Hepatic stellate cell (primary cell): ENCODE measurements around the gene WDTC1.
"Not testable (repeated sequence)": the region's sequence is repeated elsewhere in the genome, so short reads cannot be mapped to it uniquely, and the experiment has no call there.

Experiments
- DNase-seq: peaks from one replicate; pipeline ENCODE4 v3.0.0; 2011; ENCODE audit warnings: low spot score

WDTC1 gene, protein sequence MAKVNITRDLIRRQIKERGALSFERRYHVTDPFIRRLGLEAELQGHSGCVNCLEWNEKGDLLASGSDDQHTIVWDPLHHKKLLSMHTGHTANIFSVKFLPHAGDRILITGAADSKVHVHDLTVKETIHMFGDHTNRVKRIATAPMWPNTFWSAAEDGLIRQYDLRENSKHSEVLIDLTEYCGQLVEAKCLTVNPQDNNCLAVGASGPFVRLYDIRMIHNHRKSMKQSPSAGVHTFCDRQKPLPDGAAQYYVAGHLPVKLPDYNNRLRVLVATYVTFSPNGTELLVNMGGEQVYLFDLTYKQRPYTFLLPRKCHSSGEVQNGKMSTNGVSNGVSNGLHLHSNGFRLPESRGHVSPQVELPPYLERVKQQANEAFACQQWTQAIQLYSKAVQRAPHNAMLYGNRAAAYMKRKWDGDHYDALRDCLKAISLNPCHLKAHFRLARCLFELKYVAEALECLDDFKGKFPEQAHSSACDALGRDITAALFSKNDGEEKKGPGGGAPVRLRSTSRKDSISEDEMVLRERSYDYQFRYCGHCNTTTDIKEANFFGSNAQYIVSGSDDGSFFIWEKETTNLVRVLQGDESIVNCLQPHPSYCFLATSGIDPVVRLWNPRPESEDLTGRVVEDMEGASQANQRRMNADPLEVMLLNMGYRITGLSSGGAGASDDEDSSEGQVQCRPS

DNA sequence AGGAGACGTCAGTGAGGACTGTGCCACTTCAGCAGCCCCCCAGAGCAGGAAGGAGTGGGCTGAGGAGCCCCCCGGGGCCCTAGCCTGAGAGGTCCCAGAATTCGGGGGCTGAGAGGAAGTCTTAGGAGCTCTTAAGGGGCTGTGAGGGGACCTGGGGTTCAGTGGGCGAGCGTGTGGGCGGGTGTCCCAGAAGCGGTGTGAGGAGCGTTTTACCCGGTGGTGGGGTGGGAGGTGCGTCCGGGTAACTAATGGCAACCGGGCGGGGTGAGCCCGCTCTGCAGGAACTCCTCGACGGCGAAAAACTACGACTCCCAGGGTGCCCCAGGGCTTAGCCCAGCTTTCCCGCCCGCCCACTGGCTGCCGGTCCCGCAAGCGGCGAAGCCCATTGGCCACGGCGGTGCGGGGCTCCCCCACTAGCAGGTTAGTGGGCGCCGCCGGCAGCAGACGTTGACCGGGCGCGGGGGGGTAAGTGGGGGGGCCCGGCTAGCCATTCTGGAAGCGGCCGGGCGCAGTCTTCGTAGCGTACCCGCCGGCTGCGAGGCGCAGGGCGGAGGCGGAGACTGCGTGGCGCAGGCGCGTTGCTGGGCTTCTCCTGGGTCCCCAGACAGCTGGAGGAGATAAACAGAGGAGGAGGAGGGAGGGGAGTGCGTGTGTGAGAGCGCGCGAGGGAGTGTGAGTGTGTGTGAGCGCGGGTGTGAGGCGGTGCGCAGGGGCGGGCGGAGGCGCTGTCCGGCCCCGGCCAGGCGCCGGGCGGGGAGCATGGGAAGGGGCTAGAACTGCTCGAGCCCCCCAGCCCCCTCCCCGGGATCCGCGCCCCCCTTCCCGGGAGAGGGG lies at the start of gene WDTC1:
Gene WDTC1, plus strand, starts transcription at position 584 of the 834 bp plus-strand sequence. CDS start 26,423 bp downstream, outside the sequence.
- DNase-seq, result peak; percentile 97

DNA sequence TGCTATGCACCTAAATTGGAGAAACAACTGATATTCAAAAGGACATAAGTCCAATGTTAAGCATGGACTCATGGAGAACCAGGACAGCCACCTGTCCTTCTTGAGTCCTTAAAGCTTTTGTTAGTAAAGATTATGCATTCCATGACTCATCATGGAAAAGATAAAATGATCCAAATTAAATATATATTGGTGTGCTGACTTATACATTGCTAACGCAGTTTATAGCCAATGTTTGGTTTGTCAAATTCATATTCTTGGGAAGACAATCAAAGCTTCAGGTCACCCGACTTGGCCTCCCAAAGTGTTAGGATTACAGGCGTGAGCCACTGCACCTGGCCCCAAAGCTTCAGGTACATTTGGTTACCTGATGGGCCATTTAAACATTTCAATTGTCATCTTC lies 49.8 kb upstream of the WDTC1 start:
- DNase-seq, result not testable (repeated sequence)

DNA sequence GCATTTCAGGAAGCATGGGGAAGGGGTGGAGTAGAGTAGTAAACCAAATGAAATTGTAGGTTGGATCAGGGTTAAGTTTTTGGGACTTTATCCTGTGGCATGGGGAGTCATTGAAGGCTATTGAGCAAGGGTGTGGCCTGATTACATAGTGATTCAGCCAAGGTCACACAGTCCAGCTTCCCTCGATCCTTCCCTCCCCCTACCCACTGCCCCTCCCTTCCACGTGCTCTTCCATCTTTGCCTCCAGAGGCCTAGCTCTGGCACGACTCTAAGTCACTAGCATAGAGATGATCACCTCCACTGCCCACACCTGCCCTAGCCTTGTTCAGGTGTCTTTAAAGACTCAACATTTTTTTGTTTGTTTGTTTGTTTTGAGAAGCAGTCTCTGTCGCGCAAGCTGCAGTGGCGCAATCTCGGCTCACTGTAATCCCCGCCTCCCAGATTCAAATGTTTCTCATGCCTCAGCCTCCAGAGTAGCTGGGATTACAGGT lies 42.3 kb upstream of the WDTC1 start:
- DNase-seq, result no peak

DNA sequence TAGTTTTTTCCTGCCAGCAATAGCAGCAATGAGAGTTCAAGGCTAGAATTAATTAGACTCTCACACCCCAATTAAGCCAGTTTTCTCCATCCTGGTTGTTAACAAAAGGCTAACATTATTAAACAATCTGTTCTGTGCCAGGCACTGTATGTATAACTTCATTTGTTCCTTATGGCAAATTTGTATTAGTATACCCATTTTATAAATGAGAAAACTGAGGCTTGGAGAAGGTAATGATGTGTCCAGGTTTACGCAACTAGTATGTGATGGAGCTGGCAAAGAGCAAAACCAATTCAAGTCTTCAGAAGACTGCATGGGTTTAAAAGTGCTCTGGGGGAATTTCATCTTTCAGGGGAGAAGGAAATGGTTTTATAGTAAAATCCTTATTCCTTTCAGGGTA lies 41.2 kb upstream of the WDTC1 start:
- no peak for DNase-seq

DNA sequence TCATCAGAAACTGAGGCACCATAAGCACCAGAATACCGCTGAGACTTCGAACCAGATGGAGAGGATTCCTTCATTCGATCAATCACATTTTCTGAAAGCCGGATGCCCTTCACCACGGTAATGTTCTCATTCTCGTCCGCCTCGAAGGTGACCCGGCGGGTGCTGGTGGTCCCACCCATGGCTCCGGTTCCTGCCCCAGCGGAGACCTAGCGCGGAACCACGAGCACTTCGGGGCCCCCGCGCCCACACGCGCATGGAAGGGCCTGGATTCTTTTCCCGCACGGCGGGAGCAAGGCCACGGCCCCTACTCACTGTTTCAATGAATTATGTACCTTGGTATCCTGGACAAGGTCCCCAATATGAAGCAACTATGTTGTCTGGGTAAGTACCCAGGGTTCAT lies 33.1 kb upstream of the WDTC1 start:
- no peak for DNase-seq

DNA sequence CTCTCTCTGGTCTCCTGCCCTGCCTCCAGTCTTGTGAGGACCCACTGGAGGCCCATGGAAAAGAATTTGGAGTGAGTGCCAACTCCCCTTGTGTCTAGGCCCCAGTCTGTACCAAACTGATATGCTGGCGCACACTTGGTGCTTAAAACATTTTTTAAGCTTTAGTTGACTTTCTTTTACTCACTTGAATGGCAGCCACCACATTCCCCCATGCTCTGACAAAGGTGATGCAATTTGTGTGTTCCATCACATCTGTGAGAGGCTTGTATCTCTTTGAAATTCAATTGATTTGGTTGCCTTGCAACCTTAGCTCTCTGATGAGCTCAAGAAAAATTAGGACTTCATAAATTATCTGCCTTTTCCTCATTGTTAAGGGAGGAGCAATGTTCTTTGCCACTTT lies 30.5 kb upstream of the WDTC1 start:
- no peak for DNase-seq

DNA sequence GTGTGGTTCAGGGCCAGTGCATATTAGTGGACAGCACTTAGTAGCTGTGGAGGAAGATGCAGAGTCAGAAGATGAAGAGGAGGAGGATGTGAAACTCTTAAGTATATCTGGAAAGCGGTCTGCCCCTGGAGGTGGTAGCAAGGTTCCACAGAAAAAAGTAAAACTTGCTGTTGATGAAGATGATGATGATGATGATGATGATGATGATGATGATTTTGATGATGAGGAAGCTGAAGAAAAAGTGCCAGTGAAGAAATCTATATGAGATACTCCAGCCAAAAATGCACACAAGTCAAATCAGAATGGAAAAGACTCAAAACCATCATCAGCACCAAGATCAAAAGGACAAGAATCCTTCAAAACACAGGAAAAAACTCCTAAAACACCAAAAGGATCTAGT lies 27.2 kb upstream of the WDTC1 start:
- not testable (repeated sequence) for DNase-seq

DNA sequence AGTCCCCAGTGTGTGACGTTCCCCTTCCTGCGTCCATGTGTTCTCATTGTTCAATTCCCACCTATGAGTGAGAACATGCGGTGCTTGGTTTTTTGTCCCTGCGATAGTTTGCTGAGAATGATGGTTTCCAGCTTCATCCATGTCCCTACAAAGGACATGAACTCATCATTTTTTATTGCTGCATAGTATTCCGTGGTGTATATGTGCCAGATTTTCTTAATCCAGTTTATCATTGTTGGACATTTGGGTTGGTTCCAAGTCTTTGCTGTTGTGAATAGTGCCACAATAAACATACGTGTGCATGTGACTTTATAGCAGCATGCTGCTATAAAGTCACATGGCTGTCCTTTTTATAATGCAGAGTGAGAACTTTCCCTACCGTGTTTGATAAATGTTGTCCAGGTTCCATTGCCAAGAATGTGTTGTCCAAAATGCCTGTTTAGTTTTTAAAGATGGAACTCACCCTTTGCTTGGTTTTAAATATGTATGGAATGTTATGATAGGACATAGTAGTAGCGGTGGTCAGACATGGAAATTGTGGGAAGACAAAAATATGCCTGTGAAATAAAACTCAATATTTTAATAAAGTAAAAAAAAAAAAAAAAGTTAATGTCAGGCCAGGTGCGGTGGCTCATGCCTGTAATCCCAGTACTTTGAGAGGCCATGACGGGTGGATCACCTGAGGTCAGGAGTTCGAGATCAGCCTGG lies 26.1 kb upstream of the WDTC1 start:
- DNase-seq, result not testable (repeated sequence)

DNA sequence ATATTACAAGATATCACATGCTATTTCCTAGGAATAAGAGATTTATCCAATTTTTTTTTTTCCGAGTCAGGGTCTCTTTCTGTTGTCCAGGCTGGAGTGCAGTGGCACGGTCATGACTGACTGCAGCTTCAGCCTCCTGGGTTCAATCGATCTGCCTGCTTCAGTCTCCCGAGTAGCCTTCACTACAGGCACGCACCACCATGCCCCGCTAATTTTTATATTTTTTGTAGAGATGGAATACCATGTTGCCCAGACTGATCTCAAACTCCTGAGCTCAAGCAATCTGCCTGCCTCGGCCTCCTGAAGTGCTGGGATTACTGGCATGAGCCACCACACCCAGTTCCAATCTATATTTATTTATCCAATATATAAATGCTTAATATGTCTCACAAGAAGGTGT lies 18.0 kb upstream of the WDTC1 start:
- no peak for DNase-seq

DNA sequence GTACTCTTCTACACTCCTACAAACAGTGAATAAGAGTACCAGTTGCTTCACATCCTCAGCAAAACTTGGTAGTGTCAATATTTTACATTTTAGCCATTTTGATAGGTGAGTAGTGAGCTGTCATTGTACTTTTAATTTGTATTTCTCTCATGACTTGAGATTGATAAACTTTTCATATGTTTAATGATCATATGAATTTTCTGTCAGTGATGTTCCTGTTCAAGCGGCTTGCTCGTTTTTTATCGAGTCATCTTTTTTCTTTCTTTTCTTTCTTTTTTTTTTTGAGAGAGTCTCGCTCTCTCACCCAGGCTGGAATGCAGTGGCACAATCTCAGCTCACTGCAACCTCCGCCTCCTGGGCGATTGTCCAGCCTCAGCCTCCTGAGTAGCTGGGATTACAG lies 17.0 kb upstream of the WDTC1 start:
- no peak for DNase-seq

DNA sequence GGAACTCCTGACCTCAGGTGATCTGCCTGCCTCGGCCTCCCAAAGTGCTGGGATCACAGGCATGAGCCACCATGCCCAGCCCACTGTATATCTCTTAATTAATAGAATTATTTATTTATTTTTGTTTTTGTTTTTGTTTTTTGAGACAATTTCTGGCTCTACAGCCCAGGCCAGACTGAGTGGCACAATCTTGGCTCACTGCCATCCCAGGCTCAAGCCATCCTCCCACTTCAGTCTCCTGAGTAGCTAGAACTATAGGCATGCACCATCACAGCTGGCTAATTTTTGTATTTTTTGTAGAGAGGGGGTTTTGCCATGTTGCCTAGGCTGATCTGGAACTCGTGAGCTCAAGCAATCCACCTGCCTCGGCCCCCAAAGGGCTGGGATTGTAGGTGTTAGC lies 15.7 kb upstream of the WDTC1 start:
- no peak for DNase-seq

DNA sequence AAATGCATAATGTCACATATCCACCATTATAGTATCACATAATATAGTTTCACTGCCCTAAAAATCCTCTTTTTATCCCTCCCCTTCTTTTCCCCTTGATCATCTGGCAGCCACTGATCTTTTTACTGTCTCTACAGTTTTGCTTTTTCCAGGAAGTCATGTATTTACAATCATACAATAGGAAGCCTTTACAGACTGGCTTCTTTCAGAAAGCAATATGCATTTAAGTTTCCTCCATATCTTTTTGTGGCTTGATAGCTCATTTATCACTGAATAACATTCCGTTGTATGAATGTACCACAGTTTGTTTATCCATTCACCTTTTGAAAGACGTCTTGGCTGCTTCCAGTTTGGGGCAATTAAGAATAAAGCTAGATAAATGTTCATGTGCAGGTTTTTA lies 14.3 kb upstream of the WDTC1 start:
- no peak for DNase-seq

DNA sequence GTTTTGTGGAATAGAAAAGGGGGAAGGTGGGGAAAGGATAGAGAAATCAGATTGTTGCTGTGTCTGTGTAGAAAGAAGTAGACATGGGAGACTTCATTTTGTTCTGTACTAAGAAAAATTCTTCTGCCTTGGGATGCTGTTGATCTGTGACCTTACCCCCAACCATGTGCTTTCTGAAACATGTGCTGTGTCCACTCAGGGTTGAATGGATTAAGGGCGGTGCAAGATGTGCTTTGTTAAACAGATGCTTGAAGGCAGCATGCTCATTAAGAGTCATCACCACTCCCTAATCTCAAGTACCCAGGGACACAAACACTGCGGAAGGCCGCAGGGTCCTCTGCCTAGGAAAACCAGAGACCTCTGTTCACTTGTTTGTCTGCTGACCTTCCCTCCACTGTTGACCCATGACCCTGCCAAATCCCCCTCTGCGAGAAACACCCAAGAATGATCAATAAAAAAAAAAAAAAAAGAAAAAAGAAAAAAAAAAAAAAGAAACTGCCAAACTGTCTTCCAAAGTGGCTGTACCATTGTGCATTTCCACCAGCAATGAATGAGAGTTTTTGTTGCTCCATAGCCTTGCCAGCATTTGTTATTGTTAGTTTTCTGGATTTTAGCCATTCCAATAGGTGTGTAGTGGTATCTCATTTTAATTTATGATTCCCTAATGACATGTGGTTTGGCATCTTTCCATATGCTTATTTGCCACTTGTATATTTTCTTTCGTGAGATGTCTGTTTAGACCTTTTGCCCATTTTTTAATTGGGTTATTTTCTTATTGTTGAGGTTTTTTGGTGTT lies 13.5 kb upstream of the WDTC1 start:
- DNase-seq, result not testable (repeated sequence)

DNA sequence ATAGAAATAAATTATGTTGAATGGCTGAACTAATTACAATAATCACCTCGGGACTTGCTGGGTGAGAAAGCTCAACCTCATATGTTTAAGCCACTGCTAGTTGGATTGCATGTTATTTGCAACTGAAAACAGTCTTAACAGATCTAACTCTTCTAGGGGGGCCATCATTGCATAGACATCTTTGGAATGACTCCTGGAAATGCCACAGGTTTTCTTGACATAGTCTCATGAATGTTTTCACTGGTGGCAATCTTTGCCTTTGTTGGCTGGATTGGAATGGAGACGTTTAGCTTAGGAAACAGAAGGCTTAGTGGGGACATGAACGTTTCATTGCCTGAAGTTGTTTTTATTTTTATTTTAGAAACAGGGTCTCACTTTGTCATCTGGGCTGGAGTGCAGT lies 8.8 kb upstream of the WDTC1 start:
- no peak for DNase-seq

DNA sequence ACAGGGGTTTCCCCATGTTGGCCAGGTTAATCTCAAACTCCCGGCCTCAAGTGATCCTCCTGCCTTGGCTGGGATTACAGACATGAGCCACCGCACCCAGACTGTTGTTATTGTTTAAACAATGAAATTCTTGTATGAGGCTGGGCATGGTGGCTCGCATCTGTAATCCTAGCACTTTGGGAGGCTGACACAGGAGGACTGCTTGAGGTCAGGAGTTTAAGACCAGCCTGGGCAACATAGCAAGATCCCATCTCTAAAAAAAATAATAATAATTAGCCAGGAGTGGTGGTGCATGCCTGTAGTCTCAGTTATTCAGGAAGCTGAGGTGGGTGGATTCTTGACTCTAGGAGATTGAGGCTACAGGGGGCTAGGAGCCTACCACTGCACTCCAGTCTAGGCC lies 6.7 kb upstream of the WDTC1 start:
- no peak for DNase-seq

DNA sequence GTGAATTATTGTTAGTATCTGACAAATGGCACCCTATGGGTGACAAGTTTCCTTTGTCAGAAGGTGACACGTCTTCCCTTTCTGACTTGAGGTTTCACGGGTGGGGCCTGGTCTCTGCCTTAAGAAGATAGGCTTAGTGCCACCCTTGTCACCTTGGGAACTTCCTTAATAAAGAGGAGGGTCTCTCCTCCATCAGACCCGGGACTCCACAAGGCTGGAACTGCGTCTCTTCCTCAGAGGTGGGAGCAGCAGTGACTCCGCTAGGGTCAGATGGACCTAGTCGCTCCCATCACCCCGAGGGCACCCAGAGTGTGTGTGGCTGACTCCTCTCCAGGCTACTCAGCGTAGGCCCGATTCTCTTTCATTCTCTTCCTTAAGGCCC lies 774 bp upstream of the WDTC1 start:
- no peak for DNase-seq

DNA sequence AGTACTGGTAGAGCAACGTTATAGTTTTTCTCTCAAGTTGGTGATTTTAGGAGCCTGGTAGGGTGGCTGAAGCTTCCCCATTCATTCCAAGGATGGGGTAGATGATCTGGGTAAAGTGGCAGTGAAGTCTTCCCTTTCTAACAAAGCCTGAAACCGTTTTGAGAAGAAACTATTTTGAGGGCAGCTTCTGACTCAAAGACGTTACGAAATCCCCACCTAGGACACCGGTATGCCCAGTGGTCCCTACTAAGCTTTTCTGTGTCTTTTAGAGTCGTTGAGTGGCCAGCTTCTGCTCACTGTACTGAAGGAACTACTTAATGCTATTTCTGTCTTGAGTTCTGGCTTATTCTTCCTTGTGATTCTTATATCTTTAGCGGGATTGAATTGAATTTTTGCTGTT lies 1.4 kb downstream of the WDTC1 start:
- peak; percentile 11 for DNase-seq

DNA sequence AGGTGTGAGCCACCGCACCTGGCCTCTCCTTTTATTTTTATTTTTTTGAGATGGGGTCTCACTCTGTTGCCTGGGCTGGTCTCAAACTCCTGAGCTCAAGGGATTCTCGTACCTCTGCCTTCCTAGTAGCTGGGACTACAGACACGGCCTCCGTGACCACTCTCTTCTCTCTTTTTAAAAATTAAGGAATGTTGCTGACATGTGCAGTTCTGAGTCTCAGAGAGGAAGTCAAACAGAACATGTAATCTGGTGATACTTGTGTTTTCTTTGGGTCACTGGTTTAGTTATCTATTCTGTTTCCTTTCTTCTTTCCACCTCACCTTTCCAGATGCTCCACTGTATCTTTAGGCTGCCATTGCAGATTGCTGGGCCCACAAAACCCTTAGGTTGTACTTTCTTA lies 2.7 kb downstream of the WDTC1 start:
- no peak for DNase-seq

DNA sequence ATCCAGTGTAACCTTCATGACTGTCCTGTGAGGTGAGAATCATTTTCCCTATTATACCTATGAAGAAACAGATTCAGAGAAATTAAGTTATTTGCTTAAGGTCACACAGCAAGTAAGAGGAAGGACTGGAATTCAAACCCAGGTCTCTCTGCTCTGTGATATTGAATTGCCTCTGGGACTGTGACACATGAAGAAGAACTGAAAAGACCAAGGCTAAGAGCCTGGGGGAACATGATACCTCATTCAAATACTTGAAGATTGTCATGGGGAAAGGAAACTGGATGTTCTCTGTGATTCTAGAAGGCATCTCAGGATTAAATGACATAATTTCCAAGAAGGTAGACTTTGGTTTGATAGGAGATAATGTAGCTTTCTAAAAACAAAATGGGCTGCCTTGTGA lies 3.6 kb downstream of the WDTC1 start:
- DNase-seq, result no peak

DNA sequence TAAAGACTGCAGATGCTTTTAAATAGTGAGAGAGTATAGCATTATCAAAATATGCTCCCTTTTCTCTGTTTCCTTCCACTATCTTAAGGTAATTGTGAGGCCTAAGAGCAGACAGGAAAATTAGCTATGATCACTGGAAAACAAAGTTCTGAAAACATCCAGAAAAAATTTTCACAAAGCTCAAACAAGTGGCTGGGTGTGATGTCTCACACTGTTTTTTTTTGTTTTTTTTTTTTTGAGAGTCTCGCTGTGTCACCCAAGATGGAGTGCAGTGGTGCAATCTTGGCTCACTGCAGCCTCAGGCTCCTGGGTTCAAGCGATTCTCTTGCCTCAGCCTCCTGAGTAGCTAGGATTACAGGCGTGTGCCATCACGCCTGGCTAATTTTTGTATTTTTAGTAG lies 7.2 kb downstream of the WDTC1 start:
- no peak for DNase-seq

DNA sequence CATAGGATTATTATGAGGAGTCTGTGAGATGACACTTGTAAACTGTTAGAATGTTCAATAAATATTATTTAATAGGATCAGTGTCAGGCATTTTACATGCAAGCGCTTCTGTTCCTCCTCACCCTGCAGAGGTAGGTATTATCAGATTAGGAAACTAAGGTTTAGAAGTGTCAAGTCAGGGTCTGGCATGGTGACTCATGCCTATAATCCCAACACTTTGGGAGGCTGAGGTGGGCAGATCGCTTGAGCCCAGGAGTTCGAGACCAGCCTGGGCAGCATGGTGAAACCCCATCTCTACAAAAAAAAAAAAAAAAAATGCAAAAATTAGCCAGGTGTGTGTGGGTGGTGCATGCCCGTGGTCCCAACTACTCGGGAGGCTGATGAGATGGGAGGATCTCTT lies 9.2 kb downstream of the WDTC1 start:
- not testable (repeated sequence) for DNase-seq
